GM23338 (cell line): ENCODE measurements around the gene KIF6. TPM values are rescaled to one million over a fixed set of nuclear protein-coding genes. Genes with fewer than 3 reads are reported as not detected.

Experiments used
- ATAC-seq: fragments of 200-7000 bp; cut with Tn5 transposase; 3 replicates; pipeline ENCODE4 v1.9.1; 2020
- DNase-seq: peaks from one replicate; pipeline ENCODE4 v3.0.0-alpha.2; 2015; ENCODE audit warnings: low spot score
- H2AFZ ChIP-seq: fragments of 200-600 bp; sonication (generic); 2 replicates; pipeline ENCODE4 v1.8.0; 2016; ENCODE audit warnings: antibody characterized with exemption, mild to moderate bottlenecking, moderate library complexity
- H3F3A ChIP-seq: fragments of 200-600 bp; sonication (generic); replicated peaks from 2 replicates; pipeline ENCODE4 v1.8.0; 2017; ENCODE audit warnings: antibody characterized with exemption, mixed run types, low read depth
- H3K27ac ChIP-seq: fragments of 200-600 bp; sonication (generic); 2 replicates; pipeline ENCODE4 v1.6.1; 2016; ENCODE audit warnings: low read depth
- H3K27me3 ChIP-seq: fragments of 200-600 bp; sonication (generic); 2 replicates; pipeline ENCODE4 v1.8.0; 2016; ENCODE audit warnings: mild to moderate bottlenecking, mixed run types, moderate library complexity; ENCODE audit not compliant: insufficient read depth
- H3K36me3 ChIP-seq: fragments of 200-600 bp; sonication (generic); 2 replicates; pipeline ENCODE4 v1.8.0; 2016; ENCODE audit warnings: mild to moderate bottlenecking; ENCODE audit not compliant: insufficient read depth
- H3K4me1 ChIP-seq: fragments of 200-600 bp; sonication (generic); 2 replicates; pipeline ENCODE4 v1.8.0; 2016; ENCODE audit warnings: mild to moderate bottlenecking, moderate library complexity; ENCODE audit not compliant: insufficient read depth
- H3K4me2 ChIP-seq: fragments of 200-600 bp; sonication (generic); 2 replicates; pipeline ENCODE4 v1.7.1; 2017; ENCODE audit warnings: mixed run types
- H3K4me3 ChIP-seq: fragments of 200-600 bp; sonication (generic); 2 replicates; pipeline ENCODE4 v1.6.1; 2016; ENCODE audit warnings: mixed run types
- H3K79me2 ChIP-seq: fragments of 200-600 bp; sonication (generic); replicated peaks from 2 replicates; pipeline ENCODE4 v1.8.0; 2017; ENCODE audit warnings: mild to moderate bottlenecking; ENCODE audit not compliant: insufficient read depth
- H3K9me2 ChIP-seq: fragments of 200-600 bp; sonication (generic); 2 replicates; pipeline ENCODE4 v1.8.0; 2017; ENCODE audit not compliant: insufficient read depth
- H4K20me1 ChIP-seq: fragments of 200-600 bp; sonication (generic); replicated peaks from 2 replicates; pipeline ENCODE4 v1.8.0; 2017; ENCODE audit warnings: mild to moderate bottlenecking; ENCODE audit not compliant: insufficient read depth
- H3K27ac Mint-ChIP-seq: 2 replicates; pipeline ENCODE4 v1.8.0; 2020; ENCODE audit warnings: inconsistent platforms, mild to moderate bottlenecking, moderate library complexity, mixed read lengths
- H3K27me3 Mint-ChIP-seq: 3 replicates; pipeline ENCODE4 v1.8.0; 2022; ENCODE audit warnings: low read depth, mild to moderate bottlenecking, moderate library complexity, mixed read lengths, inconsistent platforms; ENCODE audit not compliant: insufficient read depth, poor library complexity
- H3K36me3 Mint-ChIP-seq: 3 replicates; pipeline ENCODE4 v1.8.0; 2021; ENCODE audit warnings: low read depth, mild to moderate bottlenecking, inconsistent platforms, moderate library complexity, mixed read lengths
- H3K4me1 Mint-ChIP-seq: 3 replicates; pipeline ENCODE4 v1.8.0; 2020; ENCODE audit warnings: mild to moderate bottlenecking, inconsistent platforms, mixed read lengths
- H3K4me3 Mint-ChIP-seq: 3 replicates; pipeline ENCODE4 v1.8.0; 2021; ENCODE audit warnings: moderate library complexity, mild to moderate bottlenecking, inconsistent platforms, mixed read lengths
- H3K9me3 Mint-ChIP-seq: 3 replicates; pipeline ENCODE4 v1.8.0; 2020; ENCODE audit warnings: moderate library complexity, mild to moderate bottlenecking, inconsistent platforms, mixed read lengths
- CREB1 ChIP-seq: fragments of 250-450 bp; sonication (Bioruptor Pico); IDR thresholded peaks from 2 replicates; pipeline ENCODE4 v1.5.0; 2020; ENCODE audit warnings: low read depth, mild to moderate bottlenecking, moderate library complexity
- CTCF ChIP-seq, 2 experiments: fragments of 200-600 bp in 1 of 2; sonication (generic) in 1 of 2; conservative IDR thresholded peaks; 2 replicates each; pipeline versions ENCODE4 v1.5.1 to v1.6.1; 2016 to 2017; ENCODE audit warnings: antibody characterized with exemption in 2 of 2, low read depth in 2 of 2, mild to moderate bottlenecking in 2 of 2, moderate library complexity in 1 of 2
- ETS1 ChIP-seq: IDR thresholded peaks from 2 replicates; pipeline ENCODE4 v1.6.1; 2016; ENCODE audit warnings: antibody characterized with exemption
- EZH2 ChIP-seq: fragments of 200-600 bp; sonication (generic); IDR thresholded peaks from one replicate; pipeline ENCODE4 v1.8.0; 2017; ENCODE audit warnings: antibody characterized with exemption, mild to moderate bottlenecking, low read depth; ENCODE audit not compliant: unreplicated experiment
- EZH2phosphoT487 ChIP-seq: fragments of 200-600 bp; sonication (generic); IDR thresholded peaks from one replicate; pipeline ENCODE4 v1.8.1; 2018; ENCODE audit warnings: antibody characterized with exemption; ENCODE audit not compliant: unreplicated experiment
- ZNF331 ChIP-seq: fragments of 250-450 bp; sonication (Bioruptor Pico); IDR thresholded peaks from 2 replicates; pipeline ENCODE4 v1.5.0; 2020; ENCODE audit warnings: low read depth, mild to moderate bottlenecking, moderate library complexity
- ZNF462 ChIP-seq: fragments of 250-450 bp; sonication (Bioruptor Pico); IDR thresholded peaks from 2 replicates; pipeline ENCODE4 v1.5.0; 2020; ENCODE audit warnings: mild to moderate bottlenecking, moderate library complexity
- polyA plus RNA-seq: library from polyadenylated mRNA; unstranded; fragments of >200 nt; fragmentation: Nextera tagmentation; extraction: Ambion mirVana; gene quantifications from 2 replicates; pipeline ENCODE4 v1.2.1, GENCODE V29; 2016
- total RNA-seq: library from RNA; depleted of rRNA; stranded (reverse); fragments of >200 nt; shearing (Covaris generic); gene quantifications from 2 replicates; pipeline ENCODE4 v1.2.3, GENCODE V29; 2014

KIF6 gene
- total and polyA plus RNA-seq, 2 experiments from 2014 or later: 0.87 to 1.7 TPM

DNA sequence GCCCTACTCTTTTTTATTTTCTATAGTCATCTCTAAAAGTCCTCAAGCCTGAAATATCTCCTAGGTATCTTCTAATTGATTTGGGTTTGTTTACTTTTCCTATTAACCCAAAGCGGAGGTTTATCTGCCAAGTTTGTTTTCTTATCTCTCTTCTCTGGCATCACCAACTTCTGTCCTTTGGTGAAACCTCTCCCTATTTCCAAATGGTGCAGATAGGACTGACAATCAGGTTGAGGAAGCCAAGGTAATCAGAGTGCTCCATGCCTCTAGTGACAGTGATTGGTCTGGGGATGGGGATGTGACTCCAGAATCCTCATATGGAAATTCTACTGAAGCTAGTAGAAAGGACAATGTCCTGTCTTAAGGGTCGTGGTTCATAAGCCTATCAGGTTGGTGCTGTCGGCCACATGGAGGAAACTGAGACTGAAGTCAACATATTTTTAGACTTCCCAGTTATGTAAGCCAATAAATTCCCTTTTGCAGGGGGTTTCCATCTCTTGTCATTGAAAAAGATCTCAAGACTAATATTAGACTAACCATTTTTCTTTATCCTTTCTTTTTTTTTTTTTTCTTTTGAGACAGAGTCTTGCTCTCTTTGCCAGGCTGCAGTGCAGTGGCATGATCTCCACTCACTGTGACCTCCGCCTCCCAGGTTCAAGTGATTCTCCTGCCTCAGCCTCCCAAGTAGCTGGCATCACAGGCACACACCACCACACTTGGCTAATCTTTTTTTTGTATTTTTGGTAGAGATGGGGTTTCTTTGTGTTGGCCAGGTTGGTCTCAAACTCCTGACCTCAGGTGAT, 28.0 kb downstream of the KIF6 start:
- Histone ChIP-seq H3F3A (no peaks in the 10 kb centered on the region), H3K36me3 (no peaks in the 10 kb centered on the region), H2AFZ (no peak overlapping the region), H3K4me2 (no peak overlapping the region), H3K27ac (no peak overlapping the region), H3K9me2 (no peaks in the 10 kb centered on the region), H3K4me3 (no peak overlapping the region), H3K79me2 (no peaks in the 10 kb centered on the region), H3K27me3 (no peaks in the 10 kb centered on the region), H4K20me1 (no peaks in the 10 kb centered on the region), H3K4me1 (peaks cover 11% of the 10 kb centered on the region; the same call in 1 of the 2 replicates)
- Mint-ChIP-seq H3K27me3 (no peaks in the 10 kb centered on the region), H3K4me1 (peaks cover 5% of the 10 kb centered on the region; the same call in 1 of the 3 replicates), H3K4me3 (no peak overlapping the region), H3K9me3 (no peaks in the 10 kb centered on the region), H3K27ac (no peak overlapping the region), H3K36me3 (no peaks in the 10 kb centered on the region)
- DNase-seq: no peak
- TF ChIP-seq CTCF (conservative IDR thresholded peaks at IDR 0.05; ENCODE audit: low read depth in 2 of 2): no peak
- TF ChIP-seq EZH2: no peak
- no peak for TF ChIP-seq ZNF331 (CRISPR knock-in tag)
- TF ChIP-seq CREB1 (CRISPR knock-in tag): no peak
- TF ChIP-seq ZNF462 (CRISPR knock-in tag): no peak
- no peak for TF ChIP-seq ETS1
- TF ChIP-seq EZH2phosphoT487: no peak
- no peak for ATAC-seq
